Mesothelial cell of epicardium (in vitro differentiated cells): ENCODE results near the gene OGA. TPM values are rescaled to one million over a fixed set of nuclear protein-coding genes. Genes with fewer than 3 reads are reported as not detected.
A peak's percentile ranks its signal among the peaks of the same experiment; 100 is the strongest.

Source experiments
- DNase-seq, 2 experiments: peaks; one replicate each; pipeline ENCODE4 v3.0.0; 2021; ENCODE audit warnings: low spot score in 2 of 2; ENCODE audit not compliant: unreplicated experiment in 2 of 2
- H3K27ac Mint-ChIP-seq: 2 replicates; pipeline ENCODE4 v1.8.0; 2021; ENCODE audit warnings: mixed read lengths
- H3K27me3 Mint-ChIP-seq: 2 replicates; pipeline ENCODE4 v1.8.0; 2021; ENCODE audit warnings: low read depth, mixed read lengths
- H3K36me3 Mint-ChIP-seq: 2 replicates; pipeline ENCODE4 v1.8.0; 2021; ENCODE audit warnings: mixed read lengths
- H3K4me1 Mint-ChIP-seq: 2 replicates; pipeline ENCODE4 v1.8.0; 2021; ENCODE audit warnings: mixed read lengths
- H3K4me3 Mint-ChIP-seq: 2 replicates; pipeline ENCODE4 v1.8.0; 2021; ENCODE audit warnings: mild to moderate bottlenecking, moderate library complexity, mixed read lengths
- H3K9me3 Mint-ChIP-seq: 2 replicates; pipeline ENCODE4 v1.8.0; 2021; ENCODE audit warnings: mixed read lengths
- total RNA-seq: library from RNA; stranded (reverse); gene quantifications from 3 replicates; pipeline ENCODE4 v1.2.1, GENCODE V29; 2021
- TF ChIP-seq, protein P1 (sequence below): fragments of 200-600 bp; sonication (generic); IDR thresholded peaks from one replicate; pipeline ENCODE4 v1.5.0; 2021; ENCODE audit warnings: antibody characterized with exemption; ENCODE audit not compliant: unreplicated experiment

Gene OGA
- total RNA-seq, 1 donor from 2014 or later, result 168 TPM

DNA sequence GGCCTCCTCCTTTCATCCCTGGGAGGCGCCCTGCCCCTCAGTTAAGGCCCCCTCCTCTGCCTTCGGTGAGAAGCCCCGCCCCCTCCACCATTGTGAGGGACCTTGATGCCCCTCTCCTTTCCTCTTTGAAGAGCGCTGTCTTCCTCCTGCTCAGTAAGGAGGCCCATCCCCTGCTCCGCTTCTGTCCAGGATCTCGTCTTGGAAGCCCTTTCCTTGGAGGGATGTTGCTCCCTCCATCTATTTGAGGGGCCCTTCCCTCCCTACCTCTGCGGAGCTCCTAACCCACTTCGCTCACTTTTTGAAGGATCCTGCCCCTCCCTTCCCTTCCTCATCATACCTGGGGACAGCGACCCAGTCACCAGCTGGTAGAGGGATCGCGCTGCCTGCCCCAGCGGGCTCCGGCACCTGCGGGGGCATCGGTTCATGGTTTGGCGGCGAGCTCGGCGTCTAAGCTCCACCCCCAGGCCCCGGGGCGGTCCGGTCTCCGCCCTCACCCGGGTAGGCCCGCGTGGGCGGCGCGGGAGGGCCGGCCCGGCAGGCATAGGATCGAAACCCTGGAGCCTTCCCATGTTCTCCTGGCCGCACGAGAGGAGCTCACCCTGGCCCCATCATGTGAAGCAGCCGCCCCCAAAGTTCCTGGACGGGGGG is 21.3 kb upstream of the OGA start:
- no peak for DNase-seq
- Mint-ChIP-seq H3K36me3 (no peaks in the 10 kb centered on the region), H3K4me1 (peaks cover 19% of the 10 kb centered on the region), H3K27ac (no peak overlapping the region), H3K27me3 (peaks cover 46% of the 10 kb centered on the region), H3K4me3 (peak overlapping the region; percentile 58), H3K9me3 (no peaks in the 10 kb centered on the region)
- TF ChIP-seq, protein P1, sequence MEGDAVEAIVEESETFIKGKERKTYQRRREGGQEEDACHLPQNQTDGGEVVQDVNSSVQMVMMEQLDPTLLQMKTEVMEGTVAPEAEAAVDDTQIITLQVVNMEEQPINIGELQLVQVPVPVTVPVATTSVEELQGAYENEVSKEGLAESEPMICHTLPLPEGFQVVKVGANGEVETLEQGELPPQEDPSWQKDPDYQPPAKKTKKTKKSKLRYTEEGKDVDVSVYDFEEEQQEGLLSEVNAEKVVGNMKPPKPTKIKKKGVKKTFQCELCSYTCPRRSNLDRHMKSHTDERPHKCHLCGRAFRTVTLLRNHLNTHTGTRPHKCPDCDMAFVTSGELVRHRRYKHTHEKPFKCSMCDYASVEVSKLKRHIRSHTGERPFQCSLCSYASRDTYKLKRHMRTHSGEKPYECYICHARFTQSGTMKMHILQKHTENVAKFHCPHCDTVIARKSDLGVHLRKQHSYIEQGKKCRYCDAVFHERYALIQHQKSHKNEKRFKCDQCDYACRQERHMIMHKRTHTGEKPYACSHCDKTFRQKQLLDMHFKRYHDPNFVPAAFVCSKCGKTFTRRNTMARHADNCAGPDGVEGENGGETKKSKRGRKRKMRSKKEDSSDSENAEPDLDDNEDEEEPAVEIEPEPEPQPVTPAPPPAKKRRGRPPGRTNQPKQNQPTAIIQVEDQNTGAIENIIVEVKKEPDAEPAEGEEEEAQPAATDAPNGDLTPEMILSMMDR, result no peak

DNA sequence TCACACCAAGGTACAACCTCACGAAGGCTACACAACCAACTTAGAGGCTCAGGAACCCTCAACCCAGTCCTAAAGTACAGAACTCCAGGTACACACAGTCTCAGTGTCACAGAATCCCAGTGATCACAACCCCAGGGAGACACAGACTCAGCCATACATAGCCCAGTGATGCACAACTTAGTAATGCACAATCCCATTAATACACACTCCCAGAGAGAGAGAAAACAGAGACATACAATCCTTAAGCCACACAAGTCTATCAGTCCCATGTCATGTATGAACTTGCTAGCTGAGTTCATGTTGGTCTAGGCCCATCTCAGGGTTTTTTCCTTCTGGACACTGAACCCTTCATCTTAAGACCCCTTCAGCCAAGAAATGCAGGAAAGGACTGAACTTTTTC is 20.8 kb upstream of the OGA start:
- Mint-ChIP-seq H3K27me3 (peaks cover 41% of the 10 kb centered on the region), H3K9me3 (no peaks in the 10 kb centered on the region), H3K4me3 (no peak overlapping the region), H3K36me3 (no peaks in the 10 kb centered on the region), H3K4me1 (peaks cover 19% of the 10 kb centered on the region), H3K27ac (no peak overlapping the region)
- no peak for DNase-seq
- TF ChIP-seq, protein P1, result no peak

DNA sequence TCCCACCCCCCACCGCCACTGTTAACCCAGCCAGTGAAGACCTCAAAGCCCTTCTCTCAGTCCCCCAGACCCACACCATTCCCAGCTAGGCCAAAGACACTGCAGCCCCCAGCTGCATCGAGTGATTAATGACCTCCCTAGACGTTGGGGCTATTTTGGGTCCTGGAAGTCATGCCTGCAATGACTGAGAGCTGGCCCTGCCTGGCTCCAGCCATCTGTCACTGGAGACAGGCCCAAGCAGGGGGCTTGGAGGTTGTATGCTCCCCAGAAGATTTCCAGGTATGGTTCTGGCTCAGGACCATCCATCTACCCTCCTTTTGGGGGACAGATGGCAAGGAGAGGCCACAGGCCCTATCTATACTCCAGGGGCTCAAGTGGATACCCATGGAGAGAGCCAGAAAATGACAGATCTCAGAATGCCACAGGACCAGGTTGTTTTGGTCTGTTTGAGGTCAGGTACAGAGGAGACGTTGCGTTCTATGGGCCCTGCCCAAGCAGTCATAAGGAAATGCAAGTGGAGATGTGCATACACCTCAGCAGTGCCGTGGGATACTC is 20.2 kb upstream of the OGA start:
- DNase-seq, result no peak
- no peaks in the 10 kb centered on the region for H3K9me3 Mint-ChIP-seq

DNA sequence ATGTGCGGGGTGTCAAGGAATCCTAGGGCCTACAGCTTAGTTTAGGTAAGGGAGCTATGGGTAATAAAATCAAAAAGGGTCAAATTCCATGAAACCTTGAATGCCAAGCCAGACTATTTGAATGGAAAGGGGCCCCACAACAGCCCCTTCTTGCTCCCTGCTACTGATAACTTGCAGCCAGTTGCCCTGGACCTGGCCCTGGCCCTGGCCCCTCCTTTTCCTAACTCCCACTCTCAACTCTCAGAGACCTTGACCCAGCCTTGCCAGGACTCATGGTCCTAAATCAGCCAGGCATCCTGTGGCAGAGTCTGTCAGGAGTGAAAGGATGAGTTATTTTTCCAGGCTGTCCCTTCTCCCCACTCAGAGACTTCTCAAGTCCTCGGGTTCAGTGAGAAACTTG is 19.5 kb upstream of the OGA start:
- H3K9me3 Mint-ChIP-seq, result no peaks in the 10 kb centered on the region
- no peak overlapping the region for H3K27ac Mint-ChIP-seq
- DNase-seq, result no peak
- peaks cover 20% of the 10 kb centered on the region for H3K4me1 Mint-ChIP-seq
- peaks cover 32% of the 10 kb centered on the region for H3K27me3 Mint-ChIP-seq
- TF ChIP-seq, protein P1, result no peak
- no peaks in the 10 kb centered on the region for H3K36me3 Mint-ChIP-seq
- H3K4me3 Mint-ChIP-seq, result no peak overlapping the region

More for the DNA sequence above, 20.2 kb upstream of the OGA start:
- Mint-ChIP-seq H3K27me3 (peaks cover 38% of the 10 kb centered on the region), H3K4me3 (no peak overlapping the region), H3K4me1 (peaks cover 19% of the 10 kb centered on the region), H3K36me3 (no peaks in the 10 kb centered on the region), H3K27ac (no peak overlapping the region)
- TF ChIP-seq, protein P1, result no peak

- no peak for DNase-seq
- Mint-ChIP-seq H3K4me1 (peaks cover 28% of the 10 kb centered on the region), H3K27me3 (peaks cover 8% of the 10 kb centered on the region), H3K36me3 (no peaks in the 10 kb centered on the region), H3K9me3 (no peaks in the 10 kb centered on the region), H3K4me3 (no peak overlapping the region), H3K27ac (no peak overlapping the region)
- TF ChIP-seq, protein P1, result no peak
Observed at GRCh38 chr10:101835362-101835761, 17.1 kb upstream of the OGA start.
